Trophoblast cell (in vitro differentiated cells and primary cell): ENCODE data around the gene ERGIC1.

Source experiments
- DNase-seq, 2 donors: peaks; one replicate each; pipeline ENCODE4 v3.0.0-alpha.2; 2016
- H2AFZ ChIP-seq: 2 replicates; pipeline ENCODE4 v1.6.1; 2013; ENCODE audit warnings: low read length, moderate library complexity, mild to moderate bottlenecking; ENCODE audit not compliant: insufficient read depth, poor library complexity
- H2AK5ac ChIP-seq: 2 replicates; pipeline ENCODE4 v1.6.1; 2013; ENCODE audit warnings: mild to moderate bottlenecking, low read length
- H2BK120ac ChIP-seq: 2 replicates; pipeline ENCODE4 v1.6.1; 2013; ENCODE audit warnings: low read length, mild to moderate bottlenecking, moderate library complexity; ENCODE audit not compliant: insufficient read depth, poor library complexity
- H2BK12ac ChIP-seq: 2 replicates; pipeline ENCODE4 v1.6.1; 2013; ENCODE audit warnings: mild to moderate bottlenecking, low read length, moderate library complexity
- H2BK5ac ChIP-seq: 2 replicates; pipeline ENCODE4 v1.6.1; 2013; ENCODE audit warnings: low read length, low read depth, moderate library complexity, mild to moderate bottlenecking; ENCODE audit not compliant: poor library complexity
- H3K14ac ChIP-seq: 2 replicates; pipeline ENCODE4 v1.6.1; 2013; ENCODE audit warnings: mild to moderate bottlenecking, low read length
- H3K18ac ChIP-seq: 2 replicates; pipeline ENCODE4 v1.6.1; 2013; ENCODE audit warnings: mild to moderate bottlenecking, low read length
- H3K23ac ChIP-seq: 2 replicates; pipeline ENCODE4 v1.6.1; 2013; ENCODE audit warnings: low read length
- H3K27ac ChIP-seq: 2 replicates; pipeline ENCODE4 v1.5.1; 2013; ENCODE audit warnings: low read depth, mild to moderate bottlenecking, inconsistent platforms, low read length, moderate library complexity
- H3K27me3 ChIP-seq: 2 replicates; pipeline ENCODE4 v1.6.1; 2013; ENCODE audit warnings: inconsistent platforms, mild to moderate bottlenecking, low read length, moderate library complexity; ENCODE audit not compliant: insufficient read depth
- H3K36me3 ChIP-seq, 2 experiments: 1 replicate in 1 of 2; 2 replicates in 1 of 2; pipeline ENCODE4 v1.6.1; 2013; ENCODE audit warnings: low read length in 2 of 2, mild to moderate bottlenecking in 2 of 2, moderate library complexity in 1 of 2; ENCODE audit not compliant: insufficient read depth in 2 of 2, control insufficient read depth in 1 of 2
- H3K4ac ChIP-seq: 2 replicates; pipeline ENCODE4 v1.6.1; 2013; ENCODE audit warnings: low read depth, mild to moderate bottlenecking, low read length, moderate library complexity
- H3K4me1 ChIP-seq, 2 experiments: 1 replicate in 1 of 2; 2 replicates in 1 of 2; pipeline ENCODE4 v1.6.1; 2013; ENCODE audit warnings: low read length in 2 of 2, mild to moderate bottlenecking in 2 of 2, moderate library complexity in 1 of 2; ENCODE audit not compliant: insufficient read depth in 2 of 2, control insufficient read depth in 1 of 2
- H3K4me2 ChIP-seq: 2 replicates; pipeline ENCODE4 v1.6.1; 2013; ENCODE audit warnings: inconsistent platforms, mild to moderate bottlenecking, low read length, moderate library complexity
- H3K4me3 ChIP-seq: 2 replicates; pipeline ENCODE4 v1.5.1; 2013; ENCODE audit warnings: mild to moderate bottlenecking, low read depth, low read length, inconsistent platforms
- H3K79me1 ChIP-seq: one replicate; pipeline ENCODE4 v1.6.1; 2013; ENCODE audit warnings: low read length
- H3K79me2 ChIP-seq: 2 replicates; pipeline ENCODE4 v1.6.1; 2013; ENCODE audit warnings: low read length, mild to moderate bottlenecking; ENCODE audit not compliant: control insufficient read depth, insufficient read depth, poor library complexity
- H3K9ac ChIP-seq: 2 replicates; pipeline ENCODE4 v1.6.1; 2013; ENCODE audit warnings: mild to moderate bottlenecking, low read length
- H3K9me3 ChIP-seq: 2 replicates; pipeline ENCODE4 v1.6.1; 2013; ENCODE audit warnings: low read depth, mild to moderate bottlenecking, control low read depth, inconsistent platforms, low read length; ENCODE audit not compliant: insufficient read depth
- H4K12ac ChIP-seq: 2 replicates; pipeline ENCODE4 v1.6.1; 2013; ENCODE audit warnings: low read depth, mild to moderate bottlenecking, low read length, moderate library complexity
- H4K8ac ChIP-seq: 2 replicates; pipeline ENCODE4 v1.6.1; 2013; ENCODE audit warnings: low read depth, mild to moderate bottlenecking, low read length, moderate library complexity
- H4K91ac ChIP-seq: one replicate; pipeline ENCODE4 v1.6.1; 2013; ENCODE audit warnings: low read depth, mild to moderate bottlenecking, low read length, moderate library complexity
- WGBS: extraction: QIAGEN DNeasy Blood & Tissue Kit; methylation state at CpG from one replicate; pipeline ENCODE4 v1.1.7; 2013; ENCODE audit warnings: missing lambda C conversion rate; ENCODE audit not compliant: insufficient read length, insufficient coverage; ENCODE audit errors: extremely low coverage; 5-methylcytosine and 5-hydroxymethylcytosine counted together

ERGIC1 gene

GRCh38 chr5:172949426-172949825, 115.4 kb downstream of the ERGIC1 start:
- WGBS, result no CpG with 5 or more reads among the region's 3 CpGs
- no peaks in the 10 kb centered on the region for H3K27me3 ChIP-seq
- H3K27ac ChIP-seq, result no peak overlapping the region
- no peak overlapping the region for H3K18ac ChIP-seq
- no peak overlapping the region for H3K14ac ChIP-seq
- H3K79me1 ChIP-seq, result peaks cover 5% of the 10 kb centered on the region
- peaks cover 15% of the 10 kb centered on the region in 2 experiments for H3K36me3 ChIP-seq
- no peak for DNase-seq
- H4K8ac ChIP-seq, result no peak overlapping the region
- no peak overlapping the region for H3K9ac ChIP-seq
- no peak overlapping the region for H3K4me2 ChIP-seq
- no peak overlapping the region for H2AK5ac ChIP-seq
- H2BK120ac ChIP-seq, result no peak overlapping the region
- no peak overlapping the region for H2BK5ac ChIP-seq
- no peak overlapping the region for H3K23ac ChIP-seq
- no peaks in the 10 kb centered on the region for H3K9me3 ChIP-seq
- H4K91ac ChIP-seq, result no peak overlapping the region
- H3K4me3 ChIP-seq, result no peak overlapping the region
- no peak overlapping the region for H2AFZ ChIP-seq
- H3K4me1 ChIP-seq, result peaks cover 5 to 9% of the 10 kb centered on the region in 2 experiments
- H2BK12ac ChIP-seq, result no peak overlapping the region
- H3K79me2 ChIP-seq, result no peaks in the 10 kb centered on the region
- H4K12ac ChIP-seq, result no peak overlapping the region
- no peak overlapping the region for H3K4ac ChIP-seq

GRCh38 chr5:172950176-172950965, 116.3 kb downstream of the ERGIC1 start:
- Histone ChIP-seq H4K91ac (no peak overlapping the region), H3K4me2 (no peak overlapping the region), H2BK5ac (no peak overlapping the region), H3K27ac (no peak overlapping the region), H3K18ac (no peak overlapping the region), H3K79me1 (peaks cover 2% of the 10 kb centered on the region), H3K79me2 (no peaks in the 10 kb centered on the region), H3K9ac (no peak overlapping the region), H3K4me3 (no peak overlapping the region), H4K12ac (no peak overlapping the region), H2AFZ (no peak overlapping the region), H3K36me3 (peaks cover 15% of the 10 kb centered on the region in 2 experiments), H2BK120ac (no peak overlapping the region), H2AK5ac (no peak overlapping the region), H2BK12ac (no peak overlapping the region), H3K9me3 (no peaks in the 10 kb centered on the region), H3K23ac (no peak overlapping the region), H3K4me1 (peaks cover 5 to 6% of the 10 kb centered on the region in 2 experiments), H4K8ac (no peak overlapping the region), H3K14ac (no peak overlapping the region), H3K27me3 (no peaks in the 10 kb centered on the region), H3K4ac (no peak overlapping the region)
- no CpG with 5 or more reads among the region's 12 CpGs for WGBS
- DNase-seq, result no peak

GRCh38 chr5:172951371-172952033, 117.5 kb downstream of the ERGIC1 start:
- WGBS, result no CpG with 5 or more reads among the region's 11 CpGs
- Histone ChIP-seq H3K36me3 (peaks cover 8% of the 10 kb centered on the region in 2 experiments), H2AFZ (no peak overlapping the region)

GRCh38 chr5:172952034-172952511, 118.0 kb downstream of the ERGIC1 start:
- no peak overlapping the region for H2BK5ac ChIP-seq
- H3K4ac ChIP-seq, result no peak overlapping the region
- H3K9me3 ChIP-seq, result no peaks in the 10 kb centered on the region
- H3K36me3 ChIP-seq, result peaks cover 7% of the 10 kb centered on the region in 2 experiments
- no peak overlapping the region for H2AFZ ChIP-seq
- no peak overlapping the region for H3K9ac ChIP-seq
- no peak overlapping the region for H3K4me3 ChIP-seq
- no peaks in the 10 kb centered on the region for H3K79me2 ChIP-seq
- H3K4me1 ChIP-seq, result peaks cover 5 to 6% of the 10 kb centered on the region in 2 experiments
- no peak overlapping the region for H4K12ac ChIP-seq
- H3K23ac ChIP-seq, result no peak overlapping the region
- no peaks in the 10 kb centered on the region for H3K27me3 ChIP-seq
- peak overlapping the region; percentile 20 for H3K14ac ChIP-seq
- H4K91ac ChIP-seq, result peak overlapping the region; percentile 9
- H3K79me1 ChIP-seq, result peaks cover 2% of the 10 kb centered on the region
- no peak overlapping the region for H3K27ac ChIP-seq
- H4K8ac ChIP-seq, result no peak overlapping the region
- WGBS, result no CpG with 5 or more reads among the region's 4 CpGs
- peak; percentile 68 to 93 for DNase-seq
- no peak overlapping the region for H2BK120ac ChIP-seq
- H3K18ac ChIP-seq, result no peak overlapping the region
- no peak overlapping the region for H3K4me2 ChIP-seq
- H2BK12ac ChIP-seq, result peak overlapping the region; percentile 8
- H2AK5ac ChIP-seq, result peak overlapping the region; percentile 24

More at GRCh38 chr5:172951371-172952033, 117.5 kb downstream of the ERGIC1 start:
- H3K9ac ChIP-seq, result no peak overlapping the region
- H3K4me3 ChIP-seq, result no peak overlapping the region
- peaks cover 2% of the 10 kb centered on the region for H3K79me1 ChIP-seq
- H3K23ac ChIP-seq, result no peak overlapping the region
- no peak overlapping the region for H4K12ac ChIP-seq
- H3K9me3 ChIP-seq, result no peaks in the 10 kb centered on the region
- no peak overlapping the region for H3K18ac ChIP-seq
- peak overlapping the region; percentile 24 for H2AK5ac ChIP-seq
- H2BK120ac ChIP-seq, result peak overlapping the region; percentile 44
- DNase-seq, result no peak
- peak overlapping the region; percentile 9 for H4K91ac ChIP-seq
- peak overlapping the region; percentile 20 for H3K14ac ChIP-seq
- peaks cover 5 to 6% of the 10 kb centered on the region in 2 experiments for H3K4me1 ChIP-seq
- no peak overlapping the region for H3K4ac ChIP-seq
- no peak overlapping the region for H3K4me2 ChIP-seq
- no peak overlapping the region for H4K8ac ChIP-seq
- no peaks in the 10 kb centered on the region for H3K27me3 ChIP-seq
- H3K79me2 ChIP-seq, result no peaks in the 10 kb centered on the region
- no peak overlapping the region for H2BK5ac ChIP-seq
- H2BK12ac ChIP-seq, result peak overlapping the region; percentile 11
- H3K27ac ChIP-seq, result peak overlapping the region; percentile 29
